Gastrocnemius medialis (tissue), 4 donors: ENCODE measurements around the gene DIPK1A.

ENCODE experiments used
- POLR2A ChIP-seq, 2 donors: fragments of 450-650 bp; IDR thresholded peaks; one replicate each; pipeline ENCODE4 v1.6.1; 2017; ENCODE audit warnings: antibody characterized with exemption in 2 of 2, mild to moderate bottlenecking in 2 of 2, moderate library complexity in 2 of 2
- TF ChIP-seq, protein P1 (sequence below), 5 experiments: fragments of 450-650 bp in 3 of 5; fragments of 200-600 bp in 2 of 5; sonication (generic) in 2 of 5; IDR thresholded peaks in 4 of 5; conservative IDR thresholded peaks in 1 of 5; 1 replicate in 4 of 5; 2 replicates in 1 of 5; pipeline ENCODE4 v1.5.1; 2016 to 2019; ENCODE audit warnings: antibody characterized with exemption in 5 of 5, mild to moderate bottlenecking in 3 of 5, moderate library complexity in 3 of 5

DNA sequence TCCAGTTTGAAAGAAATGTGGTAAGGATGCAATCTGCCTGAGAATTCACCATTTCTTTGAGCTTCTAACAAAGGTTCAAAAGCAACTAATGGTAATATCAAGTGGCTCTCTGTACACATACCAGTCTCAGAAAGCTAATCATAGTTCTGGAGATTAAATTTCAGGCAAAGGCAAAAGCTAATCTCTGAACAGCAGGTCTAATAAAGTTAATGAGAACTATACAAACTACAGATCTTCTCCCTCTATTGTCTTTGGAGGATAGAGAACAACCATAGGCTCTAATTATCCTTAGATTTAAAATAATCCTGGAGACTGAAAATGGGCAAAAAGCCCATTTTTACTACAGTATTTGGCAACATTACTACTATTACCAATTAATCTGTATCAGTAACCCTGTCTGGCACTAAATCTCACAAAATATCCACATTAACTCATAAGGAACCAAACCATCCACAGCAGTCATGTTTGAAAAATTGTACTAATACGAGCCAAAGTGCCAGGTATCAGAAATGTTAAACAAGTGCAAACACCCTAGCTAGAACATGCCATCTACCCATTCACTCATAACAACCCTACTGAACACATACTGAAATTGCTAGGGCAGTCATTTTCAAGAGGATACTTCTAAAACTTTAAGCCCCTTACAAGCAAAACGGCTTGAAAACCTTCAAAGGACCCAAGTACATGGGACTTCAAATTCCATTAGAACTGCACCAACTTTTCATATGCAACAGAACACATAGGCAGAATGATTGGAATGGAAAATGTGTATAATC lies 4.8 kb downstream of the DIPK1A start:
- TF ChIP-seq POLR2A (IDR thresholded peaks at IDR 0.05) = no peak
- TF ChIP-seq, protein P1, sequence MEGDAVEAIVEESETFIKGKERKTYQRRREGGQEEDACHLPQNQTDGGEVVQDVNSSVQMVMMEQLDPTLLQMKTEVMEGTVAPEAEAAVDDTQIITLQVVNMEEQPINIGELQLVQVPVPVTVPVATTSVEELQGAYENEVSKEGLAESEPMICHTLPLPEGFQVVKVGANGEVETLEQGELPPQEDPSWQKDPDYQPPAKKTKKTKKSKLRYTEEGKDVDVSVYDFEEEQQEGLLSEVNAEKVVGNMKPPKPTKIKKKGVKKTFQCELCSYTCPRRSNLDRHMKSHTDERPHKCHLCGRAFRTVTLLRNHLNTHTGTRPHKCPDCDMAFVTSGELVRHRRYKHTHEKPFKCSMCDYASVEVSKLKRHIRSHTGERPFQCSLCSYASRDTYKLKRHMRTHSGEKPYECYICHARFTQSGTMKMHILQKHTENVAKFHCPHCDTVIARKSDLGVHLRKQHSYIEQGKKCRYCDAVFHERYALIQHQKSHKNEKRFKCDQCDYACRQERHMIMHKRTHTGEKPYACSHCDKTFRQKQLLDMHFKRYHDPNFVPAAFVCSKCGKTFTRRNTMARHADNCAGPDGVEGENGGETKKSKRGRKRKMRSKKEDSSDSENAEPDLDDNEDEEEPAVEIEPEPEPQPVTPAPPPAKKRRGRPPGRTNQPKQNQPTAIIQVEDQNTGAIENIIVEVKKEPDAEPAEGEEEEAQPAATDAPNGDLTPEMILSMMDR (IDR thresholded peaks at IDR 0.05 in 4 of 5, conservative IDR thresholded peaks at IDR 0.05 in 1 of 5) = no peak
